ENCODE measurements around the gene FKBP4.

The FKBP4 gene

GRCh38 chr12:2803635-2804392 lies 9.0 kb downstream of the FKBP4 start:
- Histone ChIP-seq H3K4me1 (ENCODE audit: insufficient read depth, poor library complexity, severe bottlenecking) (no peaks in the 10 kb centered on the region), H3K36me3 (ENCODE audit: low read depth) (peaks cover 73% of the 10 kb centered on the region), H3K9me3 (ENCODE audit: severe bottlenecking) (no peaks in the 10 kb centered on the region), H3K27ac (ENCODE audit: poor library complexity, severe bottlenecking) (no peak overlapping the region), H3K4me3 (ENCODE audit: severe bottlenecking) (no peak overlapping the region), H3K27me3 (ENCODE audit: insufficient read depth, poor library complexity, severe bottlenecking) (no peaks in the 10 kb centered on the region)
- TF ChIP-seq CTCF (IDR thresholded peaks at IDR 0.05; ENCODE audit: poor library complexity, severe bottlenecking), result no peak
- no peak for DNase-seq (ENCODE audit: low spot score)
- ATAC-seq (ENCODE audit: low read depth), result no peak

- ATAC-seq (ENCODE audit: low read depth) (no peak), DNase-seq (ENCODE audit: low spot score) (no peak)
- Histone ChIP-seq H3K27me3 (ENCODE audit: insufficient read depth, poor library complexity, severe bottlenecking) (no peaks in the 10 kb centered on the region), H3K36me3 (ENCODE audit: low read depth) (peaks cover 65% of the 10 kb centered on the region), H3K9me3 (ENCODE audit: severe bottlenecking) (no peaks in the 10 kb centered on the region), H3K4me3 (ENCODE audit: severe bottlenecking) (no peak overlapping the region), H3K4me1 (ENCODE audit: insufficient read depth, poor library complexity, severe bottlenecking) (no peaks in the 10 kb centered on the region), H3K27ac (ENCODE audit: poor library complexity, severe bottlenecking) (no peak overlapping the region)
- no peak for TF ChIP-seq CTCF (IDR thresholded peaks at IDR 0.05; ENCODE audit: poor library complexity, severe bottlenecking)
Observed at GRCh38 chr12:2804393-2805142, 9.8 kb downstream of the FKBP4 start.

- H3K4me1 ChIP-seq (ENCODE audit: insufficient read depth, poor library complexity, severe bottlenecking), result no peaks in the 10 kb centered on the region
- ATAC-seq (ENCODE audit: low read depth) (no peak), DNase-seq (ENCODE audit: low spot score) (no peak)
- no peak overlapping the region for H3K27ac ChIP-seq (ENCODE audit: poor library complexity, severe bottlenecking)
- H3K4me3 ChIP-seq (ENCODE audit: severe bottlenecking), result no peak overlapping the region
- TF ChIP-seq CTCF (IDR thresholded peaks at IDR 0.05; ENCODE audit: poor library complexity, severe bottlenecking), result no peak
- peaks cover 60% of the 10 kb centered on the region for H3K36me3 ChIP-seq (ENCODE audit: low read depth)
- no peaks in the 10 kb centered on the region for H3K27me3 ChIP-seq (ENCODE audit: insufficient read depth, poor library complexity, severe bottlenecking)
- H3K9me3 ChIP-seq (ENCODE audit: severe bottlenecking), result no peaks in the 10 kb centered on the region
Observed at GRCh38 chr12:2805143-2805520, 10.4 kb downstream of the FKBP4 start.

GRCh38 chr12:2806700-2807099 lies 11.9 kb downstream of the FKBP4 start:
- no peak overlapping the region for H3K4me3 ChIP-seq (ENCODE audit: severe bottlenecking)
- ATAC-seq (ENCODE audit: low read depth) (no peak), DNase-seq (ENCODE audit: low spot score) (no peak)
- no peak overlapping the region for H3K27ac ChIP-seq (ENCODE audit: poor library complexity, severe bottlenecking)
- no peak for TF ChIP-seq CTCF (IDR thresholded peaks at IDR 0.05; ENCODE audit: poor library complexity, severe bottlenecking)
- no peaks in the 10 kb centered on the region for H3K4me1 ChIP-seq (ENCODE audit: insufficient read depth, poor library complexity, severe bottlenecking)
- no peaks in the 10 kb centered on the region for H3K27me3 ChIP-seq (ENCODE audit: insufficient read depth, poor library complexity, severe bottlenecking)
- H3K36me3 ChIP-seq (ENCODE audit: low read depth), result peaks cover 44% of the 10 kb centered on the region
- no peaks in the 10 kb centered on the region for H3K9me3 ChIP-seq (ENCODE audit: severe bottlenecking)

GRCh38 chr12:2811801-2812200 lies 17.0 kb downstream of the FKBP4 start:
- peaks cover 19% of the 10 kb centered on the region for H3K36me3 ChIP-seq (ENCODE audit: low read depth)
- H3K4me1 ChIP-seq (ENCODE audit: insufficient read depth, poor library complexity, severe bottlenecking), result peaks cover 8% of the 10 kb centered on the region
- ATAC-seq (ENCODE audit: low read depth) (no peak), DNase-seq (ENCODE audit: low spot score) (no peak)
- no peaks in the 10 kb centered on the region for H3K27me3 ChIP-seq (ENCODE audit: insufficient read depth, poor library complexity, severe bottlenecking)
- no peak for TF ChIP-seq CTCF (IDR thresholded peaks at IDR 0.05; ENCODE audit: poor library complexity, severe bottlenecking)
- peak overlapping the region; percentile 76 for H3K4me3 ChIP-seq (ENCODE audit: severe bottlenecking)
- H3K9me3 ChIP-seq (ENCODE audit: severe bottlenecking), result no peaks in the 10 kb centered on the region
- H3K27ac ChIP-seq (ENCODE audit: poor library complexity, severe bottlenecking), result peak overlapping the region; percentile 59

All from RWPE2 (cell line).